GM10266 (cell line): ENCODE data around the gene TMED3.
A peak's percentile ranks its signal among the peaks of the same experiment; 100 is the strongest.

Source experiments
- DNase-seq: peaks from one replicate; pipeline ENCODE4 v3.0.0; 2012; ENCODE audit errors: extremely low spot score
- TF ChIP-seq, protein P1 (sequence below): IDR thresholded peaks from 2 replicates; pipeline ENCODE4 v1.5.1; 2012; ENCODE audit warnings: mild to moderate bottlenecking, low read depth; ENCODE audit not compliant: control insufficient read depth, insufficient read depth; ENCODE audit errors: missing control alignments

TMED3 gene

DNA sequence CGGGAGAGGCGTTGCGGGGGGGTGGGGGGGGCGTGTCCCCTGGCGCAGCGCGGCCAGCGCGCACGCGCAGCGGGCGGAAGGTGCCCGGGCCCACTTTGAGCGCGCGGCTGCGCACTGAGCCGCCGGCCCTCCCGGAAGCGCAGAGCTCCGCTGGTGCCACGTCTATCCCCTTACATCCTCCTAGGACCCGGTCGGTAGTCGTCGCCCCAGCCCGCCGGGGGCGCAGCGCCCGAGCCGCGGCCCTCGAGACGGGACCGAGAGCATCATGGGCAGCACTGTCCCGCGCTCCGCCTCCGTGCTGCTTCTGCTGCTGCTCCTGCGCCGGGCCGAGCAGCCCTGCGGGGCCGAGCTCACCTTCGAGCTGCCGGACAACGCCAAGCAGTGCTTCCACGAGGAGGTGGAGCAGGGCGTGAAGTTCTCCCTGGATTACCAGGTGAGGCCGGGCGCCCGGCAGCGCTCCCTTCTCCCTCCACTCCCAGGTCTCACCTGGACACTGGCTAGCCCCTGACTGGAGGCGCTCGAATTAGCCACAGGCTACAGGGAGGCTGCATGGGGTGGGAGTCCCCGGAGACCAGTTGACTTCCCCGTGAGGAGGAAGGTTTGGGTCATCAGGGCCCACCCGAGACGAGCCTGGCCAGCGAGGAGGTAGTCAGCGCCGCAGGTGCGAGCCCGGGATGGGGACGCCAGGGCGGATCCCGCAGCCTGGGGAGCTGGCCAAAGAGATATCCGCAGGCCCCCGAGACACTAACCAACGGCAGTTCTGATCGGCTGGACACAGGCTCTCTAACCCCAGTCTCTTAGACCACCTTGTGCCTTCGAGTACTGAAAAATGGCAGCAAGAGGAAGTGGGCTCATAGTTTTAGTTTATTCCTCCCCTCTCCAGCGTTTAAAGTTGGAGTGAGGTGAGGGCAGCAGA is at the start of gene TMED3:
TSS of gene TMED3 (plus strand) at position 128 of the 916 bp plus-strand sequence. CDS start at position 266, 138 bp downstream.
- peak; percentile 98 for DNase-seq
- TF ChIP-seq, protein P1, sequence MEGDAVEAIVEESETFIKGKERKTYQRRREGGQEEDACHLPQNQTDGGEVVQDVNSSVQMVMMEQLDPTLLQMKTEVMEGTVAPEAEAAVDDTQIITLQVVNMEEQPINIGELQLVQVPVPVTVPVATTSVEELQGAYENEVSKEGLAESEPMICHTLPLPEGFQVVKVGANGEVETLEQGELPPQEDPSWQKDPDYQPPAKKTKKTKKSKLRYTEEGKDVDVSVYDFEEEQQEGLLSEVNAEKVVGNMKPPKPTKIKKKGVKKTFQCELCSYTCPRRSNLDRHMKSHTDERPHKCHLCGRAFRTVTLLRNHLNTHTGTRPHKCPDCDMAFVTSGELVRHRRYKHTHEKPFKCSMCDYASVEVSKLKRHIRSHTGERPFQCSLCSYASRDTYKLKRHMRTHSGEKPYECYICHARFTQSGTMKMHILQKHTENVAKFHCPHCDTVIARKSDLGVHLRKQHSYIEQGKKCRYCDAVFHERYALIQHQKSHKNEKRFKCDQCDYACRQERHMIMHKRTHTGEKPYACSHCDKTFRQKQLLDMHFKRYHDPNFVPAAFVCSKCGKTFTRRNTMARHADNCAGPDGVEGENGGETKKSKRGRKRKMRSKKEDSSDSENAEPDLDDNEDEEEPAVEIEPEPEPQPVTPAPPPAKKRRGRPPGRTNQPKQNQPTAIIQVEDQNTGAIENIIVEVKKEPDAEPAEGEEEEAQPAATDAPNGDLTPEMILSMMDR = peak; percentile 44

DNA sequence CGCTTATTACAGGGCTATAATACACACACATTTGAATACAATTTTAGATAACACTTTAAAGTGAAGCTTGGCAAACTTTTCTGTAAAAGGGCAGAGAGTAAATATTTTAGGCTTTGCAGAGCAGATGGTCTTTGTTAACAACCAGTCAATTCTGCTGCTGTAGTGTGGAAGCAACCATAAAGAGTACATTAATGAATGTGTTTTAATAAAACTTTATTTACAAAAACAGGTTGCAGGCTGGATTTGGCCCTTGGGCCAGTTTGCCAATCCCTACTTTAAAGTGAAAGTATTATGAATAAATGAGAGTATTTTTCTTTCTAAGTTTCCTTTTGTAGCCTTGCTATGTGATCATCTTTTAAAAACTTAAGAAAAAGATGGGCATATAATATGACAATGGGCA is 49.1 kb upstream of the TMED3 start:
- TF ChIP-seq, protein P1 = no peak
- DNase-seq = no peak

DNA sequence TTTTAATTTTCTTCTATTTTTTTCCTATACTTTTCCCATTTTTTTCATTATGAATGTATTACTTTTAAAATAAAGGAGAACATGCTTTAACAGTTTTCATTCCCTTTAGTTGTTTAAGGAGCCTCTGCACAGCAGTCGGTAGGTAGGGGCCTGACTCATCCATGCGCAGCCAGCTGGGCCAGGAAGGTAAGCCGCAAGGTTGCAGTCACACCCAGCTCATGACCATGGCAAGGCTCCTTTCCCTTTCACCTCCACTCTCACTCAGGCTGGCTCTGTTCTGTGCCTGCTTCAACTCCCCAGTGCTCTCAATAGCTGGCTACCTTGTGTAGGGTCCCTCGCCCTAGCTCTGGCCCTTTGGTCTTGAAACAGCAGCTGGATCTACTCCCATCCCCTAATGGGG is 45.7 kb upstream of the TMED3 start:
- DNase-seq = no peak
- TF ChIP-seq, protein P1 = no peak

DNA sequence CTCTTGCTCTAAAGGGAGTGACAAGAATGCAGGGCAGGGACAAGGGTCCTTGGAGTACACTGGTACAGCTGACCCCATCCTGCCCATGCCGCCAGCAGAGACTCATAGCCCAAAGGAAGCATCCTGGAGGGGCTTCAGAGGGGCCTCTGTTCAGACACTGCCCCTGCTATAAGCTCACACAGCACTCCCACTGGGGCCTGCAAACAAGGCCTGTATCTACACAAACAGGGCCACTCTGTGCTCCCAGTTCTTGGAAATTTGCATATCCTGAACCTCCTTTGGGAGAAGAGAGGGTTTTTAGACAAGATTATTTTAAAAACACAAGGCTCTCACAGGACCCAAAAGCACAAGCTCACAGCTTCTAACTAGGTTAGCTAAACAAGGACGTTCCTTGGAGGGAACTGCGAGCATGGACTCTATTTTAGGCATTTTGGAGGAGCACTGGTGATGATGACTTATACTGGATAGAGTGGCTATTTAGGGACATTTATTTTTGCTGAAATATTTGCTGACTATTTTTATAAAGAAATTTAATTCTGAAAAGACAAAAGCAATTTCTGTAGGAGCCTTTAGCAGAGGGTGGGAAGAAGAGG is 44.8 kb upstream of the TMED3 start:
- TF ChIP-seq, protein P1 = no peak
- no peak for DNase-seq

DNA sequence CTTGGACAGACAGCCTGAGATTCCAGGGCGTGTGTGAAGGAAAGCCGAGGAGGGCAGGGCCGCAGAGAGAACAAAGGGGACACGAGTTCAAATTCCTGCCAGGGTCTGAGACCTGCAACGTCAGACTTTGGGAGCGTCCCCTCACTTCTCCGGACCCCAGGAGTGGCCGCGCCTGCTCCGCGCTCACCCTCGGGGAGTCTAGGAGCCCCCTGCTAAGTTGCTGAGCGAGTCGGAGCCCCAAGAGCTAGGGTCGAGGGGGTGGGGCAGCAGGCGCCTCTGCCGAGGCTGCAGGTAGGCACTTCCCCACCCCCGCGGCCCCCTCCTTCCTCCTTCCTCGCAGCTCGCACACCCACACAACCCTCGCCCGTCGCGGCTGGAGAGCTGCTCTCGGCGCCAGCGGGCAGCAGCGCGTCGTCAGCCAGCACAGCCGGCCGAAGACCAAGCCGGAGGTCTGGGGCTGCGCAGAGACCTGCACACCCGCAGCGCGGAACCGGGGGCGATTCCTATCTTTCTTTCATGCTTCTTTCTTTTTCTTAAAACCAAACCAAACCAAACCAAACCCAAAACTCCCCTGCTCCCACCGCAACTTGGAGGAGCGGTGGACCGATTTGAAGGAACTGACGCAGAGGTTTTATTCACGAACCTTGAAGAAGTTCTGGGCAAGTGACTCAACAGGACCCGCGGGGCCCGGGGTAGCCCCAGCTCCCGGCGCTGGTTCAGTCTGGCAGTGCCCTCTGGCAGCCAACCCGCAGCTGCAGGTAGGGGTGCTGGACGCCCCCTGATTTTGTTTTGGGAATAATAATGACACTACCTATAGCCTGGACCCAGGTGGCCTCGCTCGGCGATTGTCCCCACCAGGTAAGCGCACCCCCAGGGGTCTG is 28.3 kb upstream of the TMED3 start, which contains the start of gene ANKRD34C:
TSS of gene ANKRD34C (plus strand) at position 352 of the 881 bp plus-strand sequence. CDS start 10,563 bp downstream, outside the sequence.
- DNase-seq = no peak
- TF ChIP-seq, protein P1 = no peak

DNA sequence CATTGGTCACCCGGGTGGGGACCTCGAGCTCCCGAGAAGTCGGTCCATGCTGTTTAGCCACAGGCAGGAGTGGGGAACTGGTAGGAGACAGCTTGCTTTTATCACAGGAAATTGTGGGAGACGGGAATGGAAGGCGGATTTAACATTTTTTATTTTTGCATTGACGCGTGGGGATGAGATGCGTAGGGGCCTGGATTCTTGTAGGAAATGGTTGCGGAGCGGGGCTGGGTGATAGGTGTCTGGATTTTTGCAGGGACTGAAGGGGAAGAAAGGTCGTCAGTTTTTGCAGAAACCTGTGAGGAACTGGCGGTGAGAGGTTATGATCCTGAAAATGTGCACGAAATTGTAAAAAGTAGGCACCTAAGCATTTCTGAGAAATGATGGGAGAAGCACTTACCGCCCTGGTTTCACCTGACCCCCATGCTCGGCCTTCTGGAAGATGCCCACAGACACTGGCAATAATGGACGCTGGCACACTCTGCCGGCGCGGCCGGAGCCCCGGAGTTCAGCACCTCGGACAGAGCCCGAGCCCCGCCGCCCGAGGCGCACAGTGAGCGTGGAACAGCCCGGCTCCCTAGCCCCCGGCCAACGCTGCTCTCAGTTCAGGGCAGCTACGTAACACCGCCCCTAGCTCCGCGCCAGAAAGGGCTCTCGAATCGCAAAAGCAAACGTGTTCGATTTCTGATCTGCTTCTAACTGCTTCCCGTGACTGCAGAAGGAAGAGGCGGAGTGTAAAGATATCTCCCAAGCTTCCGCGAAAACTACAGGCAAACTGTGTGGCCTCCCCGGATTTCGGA is 27.5 kb upstream of the TMED3 start:
- peak; percentile 56 for DNase-seq
- TF ChIP-seq, protein P1 = no peak
